Measurements from ENCODE around the gene TUBA1A. TPM values are rescaled to one million over a fixed set of nuclear protein-coding genes. Genes with fewer than 3 reads are reported as not detected.
"Not testable (repeated sequence)": the region's sequence is repeated elsewhere in the genome, so short reads cannot be mapped to it uniquely, and the experiment has no call there.

TUBA1A gene
- total RNA-seq, 1 experiment from 2014 or later = 24.1 TPM

DNA sequence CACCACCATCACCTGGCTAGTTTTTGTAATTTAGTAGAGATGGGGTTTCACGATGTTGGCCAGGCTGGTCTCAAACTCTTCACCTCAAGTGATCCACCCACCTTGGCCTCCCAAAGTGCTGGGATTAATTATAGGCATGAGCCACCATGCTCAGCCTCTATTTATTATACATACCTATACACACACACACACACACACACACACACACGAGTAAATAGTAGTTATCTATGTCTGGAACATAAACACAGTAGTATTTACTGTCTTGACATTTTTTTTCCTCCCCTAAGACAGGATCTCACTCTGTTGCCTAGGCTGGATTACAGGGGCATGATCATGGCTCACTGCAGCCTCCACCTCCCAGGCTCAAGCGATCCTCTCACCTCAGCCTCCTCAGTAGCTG is 51.9 kb downstream of the TUBA1A start:
- CTCF ChIA-PET; BruUV-seq (replicated peaks); H3K9me3 ChIP-seq (ENCODE audit: control insufficient read depth in 1 of 2, insufficient read depth in 1 of 2, low read depth in 1 of 2, low read length in 2 of 2); H3K9me2 ChIP-seq (ENCODE audit: insufficient read depth); H3K27me3 ChIP-seq (ENCODE audit: insufficient read depth, low read length); H3K36me3 ChIP-seq (ENCODE audit: control insufficient read depth in 1 of 2, insufficient read depth in 2 of 2, low read length in 2 of 2); H3K27ac ChIP-seq (ENCODE audit: low read depth, low read length); H4K20me1 ChIP-seq (ENCODE audit: insufficient read depth); H3K4me2 ChIP-seq (ENCODE audit: low read length); ATAC-seq; RAD21 ChIA-PET (ENCODE audit: low non-redundant PET in 1 of 2, low total read pairs in 2 of 2, uncharacterized antibody in 2 of 2, unreplicated experiment in 2 of 2); H2AFZ ChIP-seq (ENCODE audit: low read depth, low read length, poor library complexity, severe bottlenecking); H3K9ac ChIP-seq (ENCODE audit: low read length); DNase-seq (ENCODE audit: low read depth, low spot score); POLR2A ChIA-PET; H3K4me3 ChIP-seq (replicated peaks in 1 of 2; ENCODE audit: low read depth in 1 of 2, low read length in 2 of 2): not testable (repeated sequence)
- intact Hi-C loops (cut with micrococcal nuclease) = loop anchor here (10.0 kb wide), 1 partner anchor 98 kb away; no protein-coding TSS in a partner anchor
- peaks cover 20% of the 10 kb centered on the region for H3K79me2 ChIP-seq (ENCODE audit: insufficient read depth, low read length)
- H3K4me1 ChIP-seq (ENCODE audit: control insufficient read depth in 1 of 2, insufficient read depth in 2 of 2, low read length in 2 of 2) = peaks cover 11 to 18% of the 10 kb centered on the region in 2 experiments; a peak in 3 of 4 replicates

Other genes with a start within 250 kb of the TUBA1A start
- gene ARF3, start 231.6 kb downstream of the TUBA1A start, total RNA-seq (2021; ENCODE audit: unreplicated experiment) = 166 TPM
- 9.8 TPM for gene WNT10B, start 217.3 kb downstream of the TUBA1A start, total RNA-seq (2021; ENCODE audit: unreplicated experiment)
- not detected for gene WNT1, start 210.8 kb downstream of the TUBA1A start, total RNA-seq (2021; ENCODE audit: unreplicated experiment)
- gene DDN, start 189.7 kb downstream of the TUBA1A start, total RNA-seq (2021; ENCODE audit: unreplicated experiment) = 8.1 TPM
- 64.6 TPM for gene PRKAG1, start 170.3 kb downstream of the TUBA1A start, total RNA-seq (2021; ENCODE audit: unreplicated experiment)
- 71.3 TPM for gene KMT2D, start 128.3 kb downstream of the TUBA1A start, total RNA-seq (2021; ENCODE audit: unreplicated experiment)
- gene RHEBL1, start 119.1 kb downstream of the TUBA1A start, total RNA-seq (2021; ENCODE audit: unreplicated experiment) = 2.8 TPM
- gene DHH, start 94.3 kb downstream of the TUBA1A start, total RNA-seq (2021; ENCODE audit: unreplicated experiment) = 0.22 TPM
- 44.4 TPM for gene LMBR1L, start 78.2 kb downstream of the TUBA1A start, total RNA-seq (2021; ENCODE audit: unreplicated experiment)
- gene TUBA1B, start 57.7 kb downstream of the TUBA1A start, total RNA-seq (2021; ENCODE audit: unreplicated experiment) = 1,628 TPM
- 571 TPM for gene TUBA1C, start 76.0 kb upstream of the TUBA1A start, total RNA-seq (2021; ENCODE audit: unreplicated experiment)
- gene PRPH, start 106.1 kb upstream of the TUBA1A start, total RNA-seq (2021; ENCODE audit: unreplicated experiment) = 6.7 TPM
- gene TROAP, start 134.2 kb upstream of the TUBA1A start, total RNA-seq (2021; ENCODE audit: unreplicated experiment) = 99.1 TPM
- gene C1QL4, start 148.1 kb upstream of the TUBA1A start, total RNA-seq (2021; ENCODE audit: unreplicated experiment) = 8.1 TPM
- gene DNAJC22, start 157.8 kb upstream of the TUBA1A start, total RNA-seq (2021; ENCODE audit: unreplicated experiment) = 27.7 TPM
- 74.2 TPM for gene SPATS2, start 178.4 kb upstream of the TUBA1A start, total RNA-seq (2021; ENCODE audit: unreplicated experiment)

All from HCT116 (cell line).